Activated CD8-positive, alpha-beta memory T cell treated with anti-CD3 and anti-CD28 coated beads for 4 hours (primary cell): Measurements from ENCODE around the gene TRERF1.
"Not testable (repeated sequence)": the region's sequence is repeated elsewhere in the genome, so short reads cannot be mapped to it uniquely, and the experiment has no call there.

Source experiments
- DNase-seq, 2 donors: peaks; one replicate each; pipeline ENCODE4 v3.0.0-alpha.2; 2020; ENCODE audit warnings: low read depth in 2 of 2

The TRERF1 gene

GRCh38 chr6:42451333-42452170 lies at the start of gene TRERF1:
TRERF1 (minus strand) TSS chr6:42451926; CDS start chr6:42269590, 182,336 bp downstream.
- DNase-seq = peak in 1 of 2 donors; percentile 19

GRCh38 chr6:42498473-42499128 lies 46.9 kb upstream of the TRERF1 start:
- DNase-seq = no peak

GRCh38 chr6:42493914-42494539 lies 42.3 kb upstream of the TRERF1 start:
- DNase-seq = no peak

- DNase-seq = no peak
Measured at GRCh38 chr6:42488129-42488528, 36.4 kb upstream of the TRERF1 start.

GRCh38 chr6:42484261-42484660 lies 32.5 kb upstream of the TRERF1 start:
- DNase-seq = no peak

- no peak for DNase-seq
Measured at GRCh38 chr6:42482174-42482573, 30.4 kb upstream of the TRERF1 start.

- no peak for DNase-seq
Measured at GRCh38 chr6:42471714-42472113, 20.0 kb upstream of the TRERF1 start.

GRCh38 chr6:42471142-42471541 lies 19.4 kb upstream of the TRERF1 start:
- no peak for DNase-seq

- no peak for DNase-seq
Measured at GRCh38 chr6:42468273-42468672, 16.5 kb upstream of the TRERF1 start.

- no peak for DNase-seq
Measured at GRCh38 chr6:42467651-42468050, 15.9 kb upstream of the TRERF1 start.

- not testable (repeated sequence) for DNase-seq
Measured at GRCh38 chr6:42466470-42466869, 14.7 kb upstream of the TRERF1 start.

- no peak for DNase-seq
Measured at GRCh38 chr6:42462474-42462972, 10.8 kb upstream of the TRERF1 start.

- no peak for DNase-seq
Measured at GRCh38 chr6:42460883-42461282, 9.2 kb upstream of the TRERF1 start.

- DNase-seq = no peak
Measured at GRCh38 chr6:42459888-42460287, 8.2 kb upstream of the TRERF1 start.

GRCh38 chr6:42454428-42454791 lies 2.7 kb upstream of the TRERF1 start:
- no peak for DNase-seq

GRCh38 chr6:42453654-42454427 lies 2.1 kb upstream of the TRERF1 start:
- no peak for DNase-seq

GRCh38 chr6:42453031-42453653 lies 1.4 kb upstream of the TRERF1 start:
- peak; percentile 41 to 54 for DNase-seq

- no peak for DNase-seq
Measured at GRCh38 chr6:42452171-42453030, 675 bp upstream of the TRERF1 start.

- DNase-seq = no peak
Measured at GRCh38 chr6:42450477-42451332, 1.0 kb downstream of the TRERF1 start.
